Measurements from ENCODE around the gene ZC3H4. TPM values are rescaled to one million over a fixed set of nuclear protein-coding genes. Genes with fewer than 3 reads are reported as not detected.

The ZC3H4 gene
- total RNA-seq, 1 donor from 2014 or later, result 23.9 TPM

GRCh38 chr19:47070756-47071155, 42.8 kb downstream of the ZC3H4 start:
- peaks cover 1% of the 10 kb centered on the region for H3K36me3 ChIP-seq (ENCODE audit: control insufficient read depth, insufficient read depth, low read length)

DNA sequence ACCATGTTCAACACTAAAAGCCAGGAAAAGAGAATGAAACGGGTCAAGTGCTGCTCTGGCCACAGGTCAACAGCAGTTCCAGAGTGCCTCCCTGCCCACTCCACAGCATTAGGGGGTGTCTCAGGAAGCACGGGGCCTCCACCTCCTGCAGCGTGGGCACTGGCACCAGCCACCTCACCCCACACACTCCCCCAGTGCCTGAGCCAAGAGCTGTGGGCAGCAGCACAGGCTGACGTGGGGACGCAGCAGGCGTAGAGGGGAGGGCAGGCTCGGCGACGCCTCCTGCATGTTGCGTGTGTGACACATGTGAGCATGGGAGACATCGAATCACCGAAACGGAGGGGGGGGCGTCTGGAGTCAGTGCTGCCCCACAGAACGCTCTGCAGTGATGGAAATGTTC, 43.8 kb downstream of the ZC3H4 start:
- H3K27me3 ChIP-seq (ENCODE audit: control insufficient read depth, insufficient read depth, low read length), result no peaks in the 10 kb centered on the region
- peaks cover 1% of the 10 kb centered on the region for H3K36me3 ChIP-seq (ENCODE audit: control insufficient read depth, insufficient read depth, low read length)
- DNase-seq (ENCODE audit: low read depth), result no peak
- TF ChIP-seq, protein P1, sequence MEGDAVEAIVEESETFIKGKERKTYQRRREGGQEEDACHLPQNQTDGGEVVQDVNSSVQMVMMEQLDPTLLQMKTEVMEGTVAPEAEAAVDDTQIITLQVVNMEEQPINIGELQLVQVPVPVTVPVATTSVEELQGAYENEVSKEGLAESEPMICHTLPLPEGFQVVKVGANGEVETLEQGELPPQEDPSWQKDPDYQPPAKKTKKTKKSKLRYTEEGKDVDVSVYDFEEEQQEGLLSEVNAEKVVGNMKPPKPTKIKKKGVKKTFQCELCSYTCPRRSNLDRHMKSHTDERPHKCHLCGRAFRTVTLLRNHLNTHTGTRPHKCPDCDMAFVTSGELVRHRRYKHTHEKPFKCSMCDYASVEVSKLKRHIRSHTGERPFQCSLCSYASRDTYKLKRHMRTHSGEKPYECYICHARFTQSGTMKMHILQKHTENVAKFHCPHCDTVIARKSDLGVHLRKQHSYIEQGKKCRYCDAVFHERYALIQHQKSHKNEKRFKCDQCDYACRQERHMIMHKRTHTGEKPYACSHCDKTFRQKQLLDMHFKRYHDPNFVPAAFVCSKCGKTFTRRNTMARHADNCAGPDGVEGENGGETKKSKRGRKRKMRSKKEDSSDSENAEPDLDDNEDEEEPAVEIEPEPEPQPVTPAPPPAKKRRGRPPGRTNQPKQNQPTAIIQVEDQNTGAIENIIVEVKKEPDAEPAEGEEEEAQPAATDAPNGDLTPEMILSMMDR (IDR thresholded peaks at IDR 0.05; ENCODE audit: insufficient read depth, low read length, poor library complexity, severe bottlenecking), result no peak
- H3K4me3 ChIP-seq (ENCODE audit: low read depth, low read length), result no peak overlapping the region

More at GRCh38 chr19:47070756-47071155, 42.8 kb downstream of the ZC3H4 start:
- H3K4me3 ChIP-seq (ENCODE audit: low read depth, low read length), result no peak overlapping the region
- TF ChIP-seq, protein P1 (IDR thresholded peaks at IDR 0.05; ENCODE audit: insufficient read depth, low read length, poor library complexity, severe bottlenecking), result no peak
- DNase-seq (ENCODE audit: low read depth), result no peak
- no peaks in the 10 kb centered on the region for H3K27me3 ChIP-seq (ENCODE audit: control insufficient read depth, insufficient read depth, low read length)

DNA sequence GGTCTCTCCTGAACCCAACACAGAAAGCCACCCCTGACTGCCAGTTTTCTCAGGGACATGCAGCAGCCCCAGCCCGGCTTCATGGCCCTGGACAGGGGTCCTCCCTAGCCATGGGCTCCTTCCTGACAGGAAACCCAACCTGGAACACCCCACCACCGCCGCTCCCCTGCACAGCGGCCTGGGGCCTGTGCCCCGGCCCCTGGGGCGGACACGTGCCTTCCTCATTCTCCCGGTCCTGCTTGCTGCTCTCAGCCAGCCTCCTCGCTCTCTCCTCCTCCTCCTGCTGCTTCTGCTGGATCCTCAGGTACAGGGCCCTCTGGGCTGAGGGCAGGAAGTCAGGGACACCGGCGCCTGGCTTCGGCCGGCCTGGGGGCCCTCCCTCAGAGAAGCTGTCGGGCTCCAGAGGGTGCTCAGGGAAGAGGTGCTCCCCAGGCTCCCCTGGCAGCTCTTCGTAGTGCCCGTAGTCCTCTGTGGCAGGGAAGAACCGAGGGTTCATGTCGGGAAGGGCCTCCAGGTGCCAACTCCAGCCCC, 44.6 kb downstream of the ZC3H4 start:
- H3K4me3 ChIP-seq (ENCODE audit: low read depth, low read length), result no peak overlapping the region
- TF ChIP-seq, protein P1 (IDR thresholded peaks at IDR 0.05; ENCODE audit: insufficient read depth, low read length, poor library complexity, severe bottlenecking), result no peak
- H3K36me3 ChIP-seq (ENCODE audit: control insufficient read depth, insufficient read depth, low read length), result peaks cover 1% of the 10 kb centered on the region
- no peaks in the 10 kb centered on the region for H3K27me3 ChIP-seq (ENCODE audit: control insufficient read depth, insufficient read depth, low read length)
- DNase-seq (ENCODE audit: low read depth), result no peak

DNA sequence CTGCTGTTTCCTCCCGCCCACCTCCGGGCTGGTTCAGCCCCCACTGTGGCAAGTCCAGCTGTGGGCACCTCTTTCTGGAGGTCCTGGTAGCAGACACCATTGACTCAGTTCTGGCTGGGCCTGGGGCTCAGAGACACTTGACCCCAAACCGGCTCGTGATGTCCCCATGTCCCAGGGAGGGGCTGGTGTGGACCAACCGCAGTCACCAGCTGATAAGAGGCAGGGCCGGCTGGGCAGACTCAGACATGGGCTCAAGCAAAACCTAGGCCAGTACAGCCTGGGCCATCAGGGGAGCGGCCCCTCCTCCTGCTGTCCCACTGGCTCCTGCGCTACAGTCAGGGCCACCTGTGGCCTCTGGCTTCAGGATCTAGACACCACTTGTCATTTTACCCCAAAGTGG, 45.3 kb downstream of the ZC3H4 start:
- no peak for DNase-seq (ENCODE audit: low read depth)
- TF ChIP-seq, protein P1 (IDR thresholded peaks at IDR 0.05; ENCODE audit: insufficient read depth, low read length, poor library complexity, severe bottlenecking), result no peak

GRCh38 chr19:47067215-47067847, 46.2 kb downstream of the ZC3H4 start:
- DNase-seq (ENCODE audit: low read depth), result no peak
- no peaks in the 10 kb centered on the region for H3K36me3 ChIP-seq (ENCODE audit: control insufficient read depth, insufficient read depth, low read length)
- H3K27me3 ChIP-seq (ENCODE audit: control insufficient read depth, insufficient read depth, low read length), result no peaks in the 10 kb centered on the region
- TF ChIP-seq, protein P1 (IDR thresholded peaks at IDR 0.05; ENCODE audit: insufficient read depth, low read length, poor library complexity, severe bottlenecking), result no peak
- no peak overlapping the region for H3K4me3 ChIP-seq (ENCODE audit: low read depth, low read length)

More for the DNA sequence above, 45.3 kb downstream of the ZC3H4 start:
- Histone ChIP-seq H3K27me3 (ENCODE audit: control insufficient read depth, insufficient read depth, low read length) (no peaks in the 10 kb centered on the region), H3K36me3 (ENCODE audit: control insufficient read depth, insufficient read depth, low read length) (peaks cover 1% of the 10 kb centered on the region), H3K4me3 (ENCODE audit: low read depth, low read length) (no peak overlapping the region)

Measured in kidney epithelial cell (primary cell).